ENCODE results near the gene WDFY1.
A peak's percentile ranks its signal among the peaks of the same experiment; 100 is the strongest.

Gene WDFY1

GRCh38 chr2:223944703-223945531 is at the start of gene WDFY1:
TSS of gene WDFY1 (minus strand) at chr2:223945335. CDS start at chr2:223945284, 51 bp downstream.
- peak within 1 kb of the TSS; percentile 74 for H3K27ac ChIP-seq (ENCODE audit: low read depth, low read length)
- peak within 1 kb of the TSS; percentile 99 for H3K4me3 ChIP-seq (ENCODE audit: low read depth, low read length)
- H3K9ac ChIP-seq (ENCODE audit: low read length): peak within 1 kb of the TSS; percentile 80
- H3K36me3 ChIP-seq (ENCODE audit: control insufficient read depth, insufficient read depth, low read length): no peaks in the 10 kb centered on the region; the same call in 1 of the 2 replicates
- H3K27me3 ChIP-seq (ENCODE audit: control insufficient read depth, insufficient read depth, low read length): no peaks in the 10 kb centered on the region
- H3K9me3 ChIP-seq (ENCODE audit: control insufficient read depth, insufficient read depth, low read depth, low read length): peaks cover 2% of the 10 kb centered on the region; the same call in 1 of the 2 replicates
- H3K4me1 ChIP-seq (ENCODE audit: control insufficient read depth, insufficient read depth, low read length): peaks cover 30% of the 10 kb centered on the region

GRCh38 chr2:223994562-223995162 is 49.5 kb upstream of the WDFY1 start:
- H3K27ac ChIP-seq (ENCODE audit: low read depth, low read length): no peak overlapping the region
- no peaks in the 10 kb centered on the region for H3K9me3 ChIP-seq (ENCODE audit: control insufficient read depth, insufficient read depth, low read depth, low read length)
- H3K9ac ChIP-seq (ENCODE audit: low read length): no peak overlapping the region

GRCh38 chr2:223993634-223994232 is 48.6 kb upstream of the WDFY1 start:
- Histone ChIP-seq H3K9ac (ENCODE audit: low read length) (no peak overlapping the region), H3K4me3 (ENCODE audit: low read depth, low read length) (no peak overlapping the region), H3K9me3 (ENCODE audit: control insufficient read depth, insufficient read depth, low read depth, low read length) (no peaks in the 10 kb centered on the region), H3K27me3 (ENCODE audit: control insufficient read depth, insufficient read depth, low read length) (no peaks in the 10 kb centered on the region), H3K27ac (ENCODE audit: low read depth, low read length) (no peak overlapping the region), H3K4me1 (ENCODE audit: control insufficient read depth, insufficient read depth, low read length) (no peaks in the 10 kb centered on the region), H3K36me3 (ENCODE audit: control insufficient read depth, insufficient read depth, low read length) (peaks cover 75% of the 10 kb centered on the region)

More at GRCh38 chr2:223994562-223995162, 49.5 kb upstream of the WDFY1 start:
- H3K27me3 ChIP-seq (ENCODE audit: control insufficient read depth, insufficient read depth, low read length): no peaks in the 10 kb centered on the region
- H3K4me1 ChIP-seq (ENCODE audit: control insufficient read depth, insufficient read depth, low read length): no peaks in the 10 kb centered on the region
- no peak overlapping the region for H3K4me3 ChIP-seq (ENCODE audit: low read depth, low read length)
- H3K36me3 ChIP-seq (ENCODE audit: control insufficient read depth, insufficient read depth, low read length): peaks cover 74% of the 10 kb centered on the region

- Histone ChIP-seq H3K4me3 (ENCODE audit: low read depth, low read length) (no peak overlapping the region), H3K27ac (ENCODE audit: low read depth, low read length) (no peak overlapping the region), H3K4me1 (ENCODE audit: control insufficient read depth, insufficient read depth, low read length) (no peaks in the 10 kb centered on the region), H3K9ac (ENCODE audit: low read length) (no peak overlapping the region), H3K36me3 (ENCODE audit: control insufficient read depth, insufficient read depth, low read length) (peaks cover 74% of the 10 kb centered on the region), H3K9me3 (ENCODE audit: control insufficient read depth, insufficient read depth, low read depth, low read length) (no peaks in the 10 kb centered on the region), H3K27me3 (ENCODE audit: control insufficient read depth, insufficient read depth, low read length) (no peaks in the 10 kb centered on the region)
These were observed 46.5 kb upstream of the WDFY1 start for GRCh38 chr2:223991611-223992010.

GRCh38 chr2:223989856-223990232 is 44.7 kb upstream of the WDFY1 start:
- no peak overlapping the region for H3K27ac ChIP-seq (ENCODE audit: low read depth, low read length)
- no peaks in the 10 kb centered on the region for H3K27me3 ChIP-seq (ENCODE audit: control insufficient read depth, insufficient read depth, low read length)
- H3K4me1 ChIP-seq (ENCODE audit: control insufficient read depth, insufficient read depth, low read length): no peaks in the 10 kb centered on the region
- no peak overlapping the region for H3K4me3 ChIP-seq (ENCODE audit: low read depth, low read length)
- peaks cover 73% of the 10 kb centered on the region for H3K36me3 ChIP-seq (ENCODE audit: control insufficient read depth, insufficient read depth, low read length)
- no peak overlapping the region for H3K9ac ChIP-seq (ENCODE audit: low read length)
- H3K9me3 ChIP-seq (ENCODE audit: control insufficient read depth, insufficient read depth, low read depth, low read length): no peaks in the 10 kb centered on the region

GRCh38 chr2:223989206-223989855 is 44.2 kb upstream of the WDFY1 start:
- no peaks in the 10 kb centered on the region for H3K9me3 ChIP-seq (ENCODE audit: control insufficient read depth, insufficient read depth, low read depth, low read length)
- H3K4me1 ChIP-seq (ENCODE audit: control insufficient read depth, insufficient read depth, low read length): no peaks in the 10 kb centered on the region
- H3K27ac ChIP-seq (ENCODE audit: low read depth, low read length): no peak overlapping the region
- no peaks in the 10 kb centered on the region for H3K27me3 ChIP-seq (ENCODE audit: control insufficient read depth, insufficient read depth, low read length)
- H3K9ac ChIP-seq (ENCODE audit: low read length): no peak overlapping the region
- H3K36me3 ChIP-seq (ENCODE audit: control insufficient read depth, insufficient read depth, low read length): peaks cover 76% of the 10 kb centered on the region
- H3K4me3 ChIP-seq (ENCODE audit: low read depth, low read length): no peak overlapping the region

- Histone ChIP-seq H3K27me3 (ENCODE audit: control insufficient read depth, insufficient read depth, low read length) (no peaks in the 10 kb centered on the region), H3K4me3 (ENCODE audit: low read depth, low read length) (no peak overlapping the region), H3K27ac (ENCODE audit: low read depth, low read length) (no peak overlapping the region), H3K9me3 (ENCODE audit: control insufficient read depth, insufficient read depth, low read depth, low read length) (no peaks in the 10 kb centered on the region), H3K4me1 (ENCODE audit: control insufficient read depth, insufficient read depth, low read length) (no peaks in the 10 kb centered on the region), H3K36me3 (ENCODE audit: control insufficient read depth, insufficient read depth, low read length) (peaks cover 97% of the 10 kb centered on the region), H3K9ac (ENCODE audit: low read length) (no peak overlapping the region)
These were observed 36.1 kb upstream of the WDFY1 start for GRCh38 chr2:223981241-223981640.

- Histone ChIP-seq H3K4me1 (ENCODE audit: control insufficient read depth, insufficient read depth, low read length) (no peaks in the 10 kb centered on the region), H3K27me3 (ENCODE audit: control insufficient read depth, insufficient read depth, low read length) (no peaks in the 10 kb centered on the region), H3K9me3 (ENCODE audit: control insufficient read depth, insufficient read depth, low read depth, low read length) (no peaks in the 10 kb centered on the region), H3K4me3 (ENCODE audit: low read depth, low read length) (no peak overlapping the region), H3K9ac (ENCODE audit: low read length) (no peak overlapping the region), H3K36me3 (ENCODE audit: control insufficient read depth, insufficient read depth, low read length) (peaks cover 96% of the 10 kb centered on the region), H3K27ac (ENCODE audit: low read depth, low read length) (no peak overlapping the region)
These were observed 35.7 kb upstream of the WDFY1 start for GRCh38 chr2:223980803-223981202.

GRCh38 chr2:223980397-223980735 is 35.2 kb upstream of the WDFY1 start:
- Histone ChIP-seq H3K9ac (ENCODE audit: low read length) (no peak overlapping the region), H3K36me3 (ENCODE audit: control insufficient read depth, insufficient read depth, low read length) (peaks cover 97% of the 10 kb centered on the region), H3K27me3 (ENCODE audit: control insufficient read depth, insufficient read depth, low read length) (no peaks in the 10 kb centered on the region), H3K4me3 (ENCODE audit: low read depth, low read length) (no peak overlapping the region), H3K4me1 (ENCODE audit: control insufficient read depth, insufficient read depth, low read length) (no peaks in the 10 kb centered on the region), H3K27ac (ENCODE audit: low read depth, low read length) (no peak overlapping the region), H3K9me3 (ENCODE audit: control insufficient read depth, insufficient read depth, low read depth, low read length) (no peaks in the 10 kb centered on the region)

GRCh38 chr2:223979730-223980396 is 34.7 kb upstream of the WDFY1 start:
- H3K4me1 ChIP-seq (ENCODE audit: control insufficient read depth, insufficient read depth, low read length): no peaks in the 10 kb centered on the region
- no peaks in the 10 kb centered on the region for H3K9me3 ChIP-seq (ENCODE audit: control insufficient read depth, insufficient read depth, low read depth, low read length)
- no peaks in the 10 kb centered on the region for H3K27me3 ChIP-seq (ENCODE audit: control insufficient read depth, insufficient read depth, low read length)
- no peak overlapping the region for H3K4me3 ChIP-seq (ENCODE audit: low read depth, low read length)
- H3K36me3 ChIP-seq (ENCODE audit: control insufficient read depth, insufficient read depth, low read length): peaks cover 93% of the 10 kb centered on the region
- no peak overlapping the region for H3K9ac ChIP-seq (ENCODE audit: low read length)
- H3K27ac ChIP-seq (ENCODE audit: low read depth, low read length): no peak overlapping the region
